Measurements from ENCODE around the gene IPMK.
"Not testable (repeated sequence)": the region's sequence is repeated elsewhere in the genome, so short reads cannot be mapped to it uniquely, and the experiment has no call there.

Gene IPMK

DNA sequence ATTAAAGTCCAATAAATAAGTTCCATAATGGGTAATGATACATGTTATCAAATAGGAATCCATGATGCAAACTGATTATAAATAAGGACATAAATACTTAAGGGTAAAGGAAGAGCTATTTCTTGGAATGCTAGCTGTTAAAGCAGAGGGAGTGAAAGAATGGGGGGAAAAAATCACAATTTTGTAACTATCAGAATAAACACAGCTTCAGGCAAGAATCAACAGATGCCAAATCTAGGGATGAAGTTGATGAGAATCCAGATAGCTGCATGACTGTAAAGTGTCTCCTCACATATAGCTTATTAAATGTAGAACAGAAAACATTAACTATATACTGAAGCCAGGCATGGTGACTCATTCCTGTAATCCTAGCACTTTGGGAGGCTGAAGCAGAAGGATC is 4.9 kb downstream of the IPMK start:
- Histone ChIP-seq H3K4me1 (ENCODE audit: insufficient read depth, low read length) (peaks cover 22% of the 10 kb centered on the region), H3K36me3 (ENCODE audit: insufficient read depth, low read length) (peaks cover 2% of the 10 kb centered on the region), H3K27me3 (ENCODE audit: insufficient read depth, low read length) (no peaks in the 10 kb centered on the region), H2AFZ (ENCODE audit: low read depth, low read length) (no peak overlapping the region), H3K4me3 (ENCODE audit: low read length) (no peak overlapping the region), H3K9me3 (ENCODE audit: low read length) (no peaks in the 10 kb centered on the region)

DNA sequence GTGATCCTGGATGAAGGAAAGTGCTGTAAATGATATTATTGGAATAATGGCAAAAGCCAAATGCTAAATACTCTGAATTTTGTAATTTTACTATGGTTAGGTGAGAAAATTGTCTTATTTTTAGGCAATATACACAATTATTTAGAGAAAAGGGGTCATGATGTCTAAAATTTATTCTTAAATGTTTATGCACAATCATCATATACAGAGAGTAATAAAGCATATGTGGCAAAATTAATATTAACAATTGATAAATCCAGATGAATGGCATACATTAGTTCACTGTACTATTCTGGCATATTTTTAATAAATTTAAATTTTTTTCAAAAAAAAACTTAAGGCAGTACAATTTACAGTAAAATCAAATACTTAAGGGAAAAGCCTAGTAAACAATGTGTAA is 7.4 kb downstream of the IPMK start:
- Histone ChIP-seq H3K4me3 (ENCODE audit: low read length) (no peak overlapping the region), H3K27me3 (ENCODE audit: insufficient read depth, low read length) (no peaks in the 10 kb centered on the region), H3K4me1 (ENCODE audit: insufficient read depth, low read length) (peaks cover 6% of the 10 kb centered on the region), H3K36me3 (ENCODE audit: insufficient read depth, low read length) (peaks cover 2% of the 10 kb centered on the region), H3K9me3 (ENCODE audit: low read length) (no peaks in the 10 kb centered on the region), H2AFZ (ENCODE audit: low read depth, low read length) (no peak overlapping the region)

DNA sequence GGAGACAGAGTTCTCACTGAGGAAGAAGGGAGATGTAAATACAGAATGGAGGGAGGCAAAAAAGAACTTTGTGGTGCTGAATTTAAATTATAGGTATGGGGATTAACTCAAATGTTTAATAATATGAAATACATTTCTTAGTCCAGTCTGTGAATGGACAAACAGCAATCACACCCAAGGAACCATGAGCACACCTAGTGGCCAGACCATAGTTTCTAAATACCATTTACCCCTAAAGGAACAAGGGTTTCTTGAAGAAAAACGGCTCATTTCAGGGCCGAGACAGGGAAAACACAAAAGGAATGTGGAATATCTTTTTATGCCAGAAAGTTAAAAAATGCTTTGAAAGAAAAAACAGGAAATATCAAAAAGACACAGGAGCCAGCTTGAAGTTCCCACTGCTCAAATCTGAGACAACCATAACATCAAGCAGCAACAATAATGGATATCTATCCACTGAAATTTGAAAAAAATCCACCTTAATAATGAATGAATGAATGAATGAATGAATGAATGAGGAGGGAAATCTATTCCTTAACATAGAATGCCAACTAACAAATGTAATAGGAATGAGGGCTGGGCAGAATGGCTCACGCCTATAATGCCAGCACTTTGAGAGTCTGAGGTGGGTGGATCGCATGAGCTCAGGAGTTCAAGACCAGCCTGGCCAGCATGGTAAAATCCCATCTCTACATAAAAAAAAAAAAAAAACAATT is 8.6 kb downstream of the IPMK start:
- Histone ChIP-seq H2AFZ (ENCODE audit: low read depth, low read length) (no peak overlapping the region), H3K4me1 (ENCODE audit: insufficient read depth, low read length) (no peaks in the 10 kb centered on the region), H3K4me3 (ENCODE audit: low read length) (no peak overlapping the region), H3K9me3 (ENCODE audit: low read length) (no peaks in the 10 kb centered on the region), H3K27me3 (ENCODE audit: insufficient read depth, low read length) (no peaks in the 10 kb centered on the region), H3K36me3 (ENCODE audit: insufficient read depth, low read length) (peaks cover 2% of the 10 kb centered on the region)

DNA sequence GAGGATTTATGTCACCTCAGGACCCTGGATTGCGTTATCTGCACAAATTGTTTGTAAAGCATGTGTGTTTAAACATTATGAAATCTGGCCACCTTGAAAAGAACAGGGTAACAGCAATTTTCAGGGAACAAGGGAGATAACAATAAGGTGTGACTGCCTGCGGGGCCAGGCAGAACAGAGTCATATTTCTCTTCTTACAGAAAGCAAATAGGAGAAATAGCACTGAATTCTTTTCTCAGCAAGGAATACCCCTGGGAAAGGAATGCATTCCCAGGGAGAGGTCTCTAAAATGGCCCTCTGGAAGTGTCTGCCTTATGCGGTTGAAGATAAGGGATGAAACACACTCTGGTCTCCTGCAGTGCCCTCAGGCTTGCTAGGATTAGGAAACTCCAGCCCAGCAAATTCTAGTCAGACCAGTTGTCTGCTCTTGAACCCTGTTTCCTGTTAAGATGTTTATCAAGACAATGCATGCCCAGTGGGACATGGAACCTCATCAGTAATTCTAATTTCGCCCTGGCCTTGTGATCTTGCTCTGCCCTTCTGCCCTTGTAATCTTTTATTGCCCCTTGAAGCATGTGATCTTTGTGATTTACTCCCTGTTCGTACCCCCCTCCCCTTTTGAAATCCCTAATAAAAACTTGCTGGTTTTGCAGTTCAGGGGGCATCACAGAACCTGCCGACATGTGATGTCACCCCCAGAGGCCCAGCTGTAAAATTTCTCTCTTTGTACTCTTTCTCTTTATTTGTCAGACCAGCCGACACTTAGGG is 11.5 kb downstream of the IPMK start:
- H3K27me3 ChIP-seq (ENCODE audit: insufficient read depth, low read length); H3K4me3 ChIP-seq (ENCODE audit: low read length); H3K9me3 ChIP-seq (ENCODE audit: low read length): not testable (repeated sequence)

DNA sequence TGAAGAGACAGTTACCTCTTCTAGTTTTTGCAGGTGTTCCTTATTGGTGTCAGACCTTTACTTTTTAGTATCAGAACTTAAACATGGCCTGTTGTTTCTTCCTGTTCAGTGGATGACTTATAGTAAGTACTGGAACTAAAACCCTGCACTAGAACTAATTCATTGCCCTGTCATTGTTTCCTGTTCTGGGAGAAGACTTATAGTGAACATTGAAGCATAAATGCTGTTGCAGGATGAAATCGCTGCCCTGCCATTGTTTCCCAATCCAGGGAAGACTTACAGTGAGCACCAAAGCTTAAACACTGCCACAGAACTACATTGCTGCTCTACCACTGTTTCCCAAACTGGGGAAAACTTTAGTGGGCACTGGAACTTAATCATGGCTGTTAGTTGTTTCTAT is 13.1 kb downstream of the IPMK start:
- no peak overlapping the region for H2AFZ ChIP-seq (ENCODE audit: low read depth, low read length)
- no peaks in the 10 kb centered on the region for H3K4me1 ChIP-seq (ENCODE audit: insufficient read depth, low read length)
- no peak overlapping the region for H3K4me3 ChIP-seq (ENCODE audit: low read length)
- no peaks in the 10 kb centered on the region for H3K27me3 ChIP-seq (ENCODE audit: insufficient read depth, low read length)
- H3K36me3 ChIP-seq (ENCODE audit: insufficient read depth, low read length): peaks cover 2% of the 10 kb centered on the region
- no peaks in the 10 kb centered on the region for H3K9me3 ChIP-seq (ENCODE audit: low read length)

More for the DNA sequence above, 11.5 kb downstream of the IPMK start:
- H2AFZ ChIP-seq (ENCODE audit: low read depth, low read length); H3K36me3 ChIP-seq (ENCODE audit: insufficient read depth, low read length); H3K4me1 ChIP-seq (ENCODE audit: insufficient read depth, low read length): not testable (repeated sequence)

DNA sequence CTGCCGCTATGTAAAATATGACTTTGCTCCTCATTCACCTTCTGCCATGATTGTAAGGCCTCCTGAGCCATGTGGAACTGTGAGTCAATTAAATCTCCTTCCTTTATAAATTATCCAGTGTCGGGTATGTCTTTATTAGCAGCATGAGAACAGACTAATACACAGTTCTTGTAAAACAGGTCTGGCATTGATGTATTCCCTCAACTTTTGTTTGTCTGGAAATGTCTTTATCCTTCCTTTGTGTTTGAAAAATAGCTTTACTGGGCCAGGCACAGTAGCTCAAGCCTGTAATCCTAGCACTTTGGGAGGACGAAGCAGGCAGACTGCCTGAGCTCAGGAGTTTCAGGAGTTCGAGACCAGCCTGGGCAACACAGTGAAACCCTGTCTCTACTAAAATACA is 14.5 kb downstream of the IPMK start:
- H3K27me3 ChIP-seq (ENCODE audit: insufficient read depth, low read length): no peaks in the 10 kb centered on the region
- no peaks in the 10 kb centered on the region for H3K9me3 ChIP-seq (ENCODE audit: low read length)
- H2AFZ ChIP-seq (ENCODE audit: low read depth, low read length): no peak overlapping the region
- H3K4me3 ChIP-seq (ENCODE audit: low read length): no peak overlapping the region
- H3K4me1 ChIP-seq (ENCODE audit: insufficient read depth, low read length): no peaks in the 10 kb centered on the region
- no peaks in the 10 kb centered on the region for H3K36me3 ChIP-seq (ENCODE audit: insufficient read depth, low read length)

DNA sequence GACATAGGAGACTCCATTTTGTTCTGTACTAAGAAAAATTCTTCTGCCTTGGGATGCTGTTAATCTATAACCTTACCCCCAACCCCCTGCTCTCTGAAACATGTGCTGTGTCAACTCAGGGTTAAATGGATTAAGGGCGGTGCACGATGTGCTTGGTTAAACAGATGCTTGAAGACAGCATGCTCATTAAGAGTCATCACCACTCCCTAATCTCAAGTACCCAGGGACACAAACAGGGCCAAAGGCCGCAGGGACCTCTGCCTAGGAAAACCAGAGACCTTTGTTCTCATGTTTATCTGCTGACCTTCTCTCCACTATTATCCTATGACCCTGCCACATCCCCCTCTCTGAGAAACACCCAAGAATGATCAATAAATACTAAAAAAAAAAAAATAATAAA is 23.0 kb downstream of the IPMK start:
- not testable (repeated sequence) for H2AFZ ChIP-seq (ENCODE audit: low read depth, low read length); H3K4me3 ChIP-seq (ENCODE audit: low read length); H3K4me1 ChIP-seq (ENCODE audit: insufficient read depth, low read length); H3K36me3 ChIP-seq (ENCODE audit: insufficient read depth, low read length); H3K27me3 ChIP-seq (ENCODE audit: insufficient read depth, low read length); H3K9me3 ChIP-seq (ENCODE audit: low read length)

DNA sequence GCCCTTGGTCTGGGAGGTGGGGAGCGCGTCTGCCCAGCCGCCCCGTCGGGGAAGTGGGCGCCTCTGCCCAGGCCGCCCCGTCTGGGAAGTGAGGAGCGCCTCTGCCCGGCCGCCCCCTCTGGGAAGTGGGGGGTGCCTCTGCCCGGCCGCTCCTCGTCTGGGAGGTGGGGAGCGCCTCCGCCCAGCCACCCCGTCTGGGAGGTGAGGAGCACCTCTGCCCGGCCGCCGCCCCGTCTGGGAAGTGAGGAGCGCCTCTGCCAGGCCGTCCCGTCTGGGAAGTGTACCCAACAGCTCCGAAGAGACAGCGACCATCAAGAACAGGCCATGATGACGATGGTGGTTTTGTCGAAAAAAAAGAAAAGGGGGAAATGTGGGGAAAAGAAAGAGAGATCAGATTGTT is 23.5 kb downstream of the IPMK start:
- not testable (repeated sequence) for H3K4me1 ChIP-seq (ENCODE audit: insufficient read depth, low read length); H3K9me3 ChIP-seq (ENCODE audit: low read length); H2AFZ ChIP-seq (ENCODE audit: low read depth, low read length); H3K27me3 ChIP-seq (ENCODE audit: insufficient read depth, low read length); H3K4me3 ChIP-seq (ENCODE audit: low read length); H3K36me3 ChIP-seq (ENCODE audit: insufficient read depth, low read length)

DNA sequence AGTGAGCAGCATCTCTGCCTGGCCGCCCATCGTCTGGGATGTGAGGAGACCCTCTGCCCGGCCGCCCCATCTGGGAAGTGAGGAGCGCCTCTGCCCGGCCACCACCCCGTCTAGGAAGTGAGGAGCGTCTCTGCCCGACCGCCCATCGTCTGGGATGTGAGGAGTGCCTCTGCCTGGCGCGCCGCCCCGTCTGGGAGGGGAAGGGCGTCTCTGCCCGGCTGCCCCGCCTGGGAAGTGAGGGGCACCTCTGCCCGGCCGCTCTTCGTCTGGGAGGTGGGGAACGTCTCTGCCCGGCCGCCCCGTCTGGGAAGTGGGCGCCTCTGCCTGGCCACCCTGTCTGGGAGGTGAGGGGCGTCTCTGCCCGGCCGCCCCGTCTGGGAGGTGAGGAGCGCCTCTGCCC is 23.9 kb downstream of the IPMK start:
- not testable (repeated sequence) for H2AFZ ChIP-seq (ENCODE audit: low read depth, low read length); H3K36me3 ChIP-seq (ENCODE audit: insufficient read depth, low read length); H3K4me3 ChIP-seq (ENCODE audit: low read length); H3K4me1 ChIP-seq (ENCODE audit: insufficient read depth, low read length); H3K9me3 ChIP-seq (ENCODE audit: low read length); H3K27me3 ChIP-seq (ENCODE audit: insufficient read depth, low read length)

DNA sequence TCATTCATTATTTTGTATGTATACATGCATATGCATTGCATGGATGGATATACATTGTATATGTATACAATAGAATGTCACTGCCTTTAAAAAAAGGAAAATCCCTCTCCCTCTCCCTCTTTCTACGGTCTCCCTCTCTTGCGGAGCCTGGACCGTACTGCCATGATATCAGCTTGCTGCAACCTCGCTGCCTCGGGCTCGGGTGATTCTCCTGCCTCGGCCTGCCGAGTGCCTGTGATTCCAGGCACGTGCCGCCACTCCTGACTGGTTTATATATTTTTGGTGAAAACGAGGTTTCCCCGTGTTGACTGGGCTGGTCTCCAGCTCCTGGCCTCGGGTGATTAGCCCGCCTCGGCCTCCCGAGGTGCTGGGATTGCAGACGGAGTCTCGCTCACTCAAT is 24.4 kb downstream of the IPMK start:
- Histone ChIP-seq H3K9me3 (ENCODE audit: low read length) (peaks cover 2% of the 10 kb centered on the region), H3K4me3 (ENCODE audit: low read length) (no peak overlapping the region), H3K36me3 (ENCODE audit: insufficient read depth, low read length) (no peaks in the 10 kb centered on the region), H2AFZ (ENCODE audit: low read depth, low read length) (no peak overlapping the region), H3K27me3 (ENCODE audit: insufficient read depth, low read length) (no peaks in the 10 kb centered on the region), H3K4me1 (ENCODE audit: insufficient read depth, low read length) (no peaks in the 10 kb centered on the region)

DNA sequence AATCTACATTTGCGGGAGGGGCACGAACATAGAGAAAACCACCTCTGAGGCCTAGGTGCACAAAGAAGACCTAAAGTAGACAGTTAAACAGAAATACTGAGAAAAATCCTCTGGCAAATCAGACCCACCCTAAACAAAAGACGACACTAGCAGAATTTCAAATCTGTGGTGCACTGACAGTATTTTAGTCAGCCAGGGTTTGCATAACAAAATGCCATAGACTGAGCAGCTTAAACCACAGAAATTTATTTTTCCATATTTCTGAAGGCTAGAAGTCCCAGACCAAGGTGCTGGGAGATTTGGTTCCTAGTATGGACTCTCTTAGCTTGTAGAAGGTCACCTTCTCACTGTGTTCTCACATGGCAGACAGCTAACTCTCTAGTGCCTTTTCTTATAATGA is 26.3 kb downstream of the IPMK start:
- Histone ChIP-seq H2AFZ (ENCODE audit: low read depth, low read length) (no peak overlapping the region), H3K4me1 (ENCODE audit: insufficient read depth, low read length) (no peaks in the 10 kb centered on the region), H3K9me3 (ENCODE audit: low read length) (peaks cover 2% of the 10 kb centered on the region), H3K36me3 (ENCODE audit: insufficient read depth, low read length) (no peaks in the 10 kb centered on the region), H3K4me3 (ENCODE audit: low read length) (no peak overlapping the region), H3K27me3 (ENCODE audit: insufficient read depth, low read length) (no peaks in the 10 kb centered on the region)

DNA sequence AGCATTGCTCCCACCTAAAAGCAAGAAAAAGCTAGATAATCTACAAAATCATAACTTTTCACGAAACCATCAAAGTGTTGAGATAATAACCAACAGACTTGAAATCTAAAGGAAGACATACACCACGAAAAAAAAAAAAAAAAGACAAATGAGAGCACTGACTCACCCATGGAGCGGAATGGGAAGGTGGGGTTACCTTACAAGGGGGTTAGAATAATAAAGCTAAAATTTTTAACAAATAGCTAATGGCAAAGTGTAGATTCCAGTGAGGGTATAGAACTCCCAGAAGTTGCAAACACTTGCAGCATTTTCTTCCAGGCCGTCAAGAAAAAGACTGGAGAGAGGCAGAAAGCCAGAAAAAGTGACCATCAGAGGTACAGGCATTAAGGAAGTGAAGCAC is 27.2 kb downstream of the IPMK start:
- Histone ChIP-seq H3K36me3 (ENCODE audit: insufficient read depth, low read length) (peaks cover 3% of the 10 kb centered on the region), H3K27me3 (ENCODE audit: insufficient read depth, low read length) (no peaks in the 10 kb centered on the region), H3K4me1 (ENCODE audit: insufficient read depth, low read length) (no peaks in the 10 kb centered on the region), H3K9me3 (ENCODE audit: low read length) (peaks cover 2% of the 10 kb centered on the region), H3K4me3 (ENCODE audit: low read length) (no peak overlapping the region), H2AFZ (ENCODE audit: low read depth, low read length) (no peak overlapping the region)

DNA sequence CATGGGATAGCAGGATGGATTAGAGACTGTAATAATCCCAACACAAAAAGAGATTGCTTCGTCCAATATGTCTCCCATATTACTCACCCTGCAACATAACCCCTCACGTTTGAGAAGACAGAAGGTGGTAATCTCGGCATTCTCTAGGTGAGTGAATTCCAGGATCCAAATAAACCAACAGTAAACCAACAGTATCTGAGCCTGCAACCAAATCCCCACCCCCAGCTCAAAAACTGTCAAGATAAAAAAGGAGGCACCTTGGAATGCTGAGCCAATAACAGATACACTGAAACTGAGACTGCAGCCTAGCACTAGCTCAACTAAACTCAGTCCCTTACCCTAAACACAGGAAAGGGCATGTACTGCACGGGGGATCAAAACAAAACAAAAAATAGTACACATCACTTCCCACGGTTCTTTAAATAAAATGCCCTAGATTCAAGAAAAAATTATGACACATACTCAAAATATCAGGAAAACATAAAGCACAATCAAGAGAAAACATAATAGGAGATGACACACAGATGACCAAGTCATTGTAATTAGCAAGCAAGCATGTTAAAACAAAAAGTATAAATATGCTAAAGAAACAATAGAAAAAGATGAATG is 28.0 kb downstream of the IPMK start:
- H2AFZ ChIP-seq (ENCODE audit: low read depth, low read length): no peak overlapping the region
- no peak overlapping the region for H3K4me3 ChIP-seq (ENCODE audit: low read length)
- no peaks in the 10 kb centered on the region for H3K27me3 ChIP-seq (ENCODE audit: insufficient read depth, low read length)
- peaks cover 3% of the 10 kb centered on the region for H3K36me3 ChIP-seq (ENCODE audit: insufficient read depth, low read length)
- H3K9me3 ChIP-seq (ENCODE audit: low read length): peaks cover 2% of the 10 kb centered on the region
- no peaks in the 10 kb centered on the region for H3K4me1 ChIP-seq (ENCODE audit: insufficient read depth, low read length)

All from neuron (in vitro differentiated cells).